Right atrium auricular region (tissue), 2 donors: ENCODE measurements around the gene VAMP5. TPM values are rescaled to one million over a fixed set of nuclear protein-coding genes. Genes with fewer than 3 reads are reported as not detected.

ENCODE experiments used
- DNase-seq: peaks from one replicate; pipeline ENCODE4 v3.0.0-alpha.2; 2019; ENCODE audit warnings: low spot score
- H3K27ac ChIP-seq, 2 donors: fragments of 200-600 bp; sonication (generic); 1 replicate in 1 of 2; 2 replicates in 1 of 2; pipeline ENCODE4 v1.5.1; 2016 to 2019
- H3K27me3 ChIP-seq, 2 donors: fragments of 200-600 bp; sonication (generic); one replicate each; pipeline versions ENCODE4 v1.5.1 to v1.6.0; 2017 to 2019
- H3K36me3 ChIP-seq: fragments of 200-600 bp; sonication (generic); one replicate; pipeline ENCODE4 v1.5.1; 2016
- H3K4me1 ChIP-seq, 2 donors: fragments of 200-600 bp; sonication (generic); one replicate each; pipeline versions ENCODE4 v1.5.1 to v1.6.0; 2017 to 2019
- H3K4me3 ChIP-seq, 2 donors: fragments of 200-600 bp; sonication (generic); 1 replicate in 1 of 2; 2 replicates in 1 of 2; pipeline ENCODE4 v1.5.1; 2017 to 2019; ENCODE audit warnings: mild to moderate bottlenecking in 1 of 2, moderate library complexity in 1 of 2
- H3K9me3 ChIP-seq, 2 donors: fragments of 200-600 bp; sonication (generic); one replicate each; pipeline ENCODE4 v1.5.1; 2019
- total RNA-seq, 2 donors: library from RNA; depleted of rRNA; stranded (reverse); fragments of >200 nt; gene quantifications; one replicate each; pipeline ENCODE4 v1.1.0, GENCODE V29; 2016
- TF ChIP-seq, protein P1 (sequence below), 2 donors: fragments of 200-600 bp; sonication (generic); IDR thresholded peaks; one replicate each; pipeline ENCODE4 v1.5.1; 2019; ENCODE audit warnings: antibody characterized with exemption in 2 of 2

The VAMP5 gene
- total RNA-seq, 2 donors from 2014 or later, result 37.2 to 61.7 TPM

GRCh38 chr2:85585781-85586105 lies 1.5 kb downstream of the VAMP5 start:
- peak overlapping the region in 1 of 2 donors; percentile 68 for H3K4me3 ChIP-seq

GRCh38 chr2:85588236-85588635 lies 4.0 kb downstream of the VAMP5 start:
- H3K27ac ChIP-seq, result peak overlapping the region; percentile 66 to 79
- no peak overlapping the region for H3K4me3 ChIP-seq
- H3K27me3 ChIP-seq, result no peaks in the 10 kb centered on the region
- peaks cover 4 to 83% of the 10 kb centered on the region in 2 donors for H3K4me1 ChIP-seq
- H3K36me3 ChIP-seq, result no peaks in the 10 kb centered on the region
- DNase-seq, result no peak
- H3K9me3 ChIP-seq, result no peaks in the 10 kb centered on the region
- TF ChIP-seq, protein P1, sequence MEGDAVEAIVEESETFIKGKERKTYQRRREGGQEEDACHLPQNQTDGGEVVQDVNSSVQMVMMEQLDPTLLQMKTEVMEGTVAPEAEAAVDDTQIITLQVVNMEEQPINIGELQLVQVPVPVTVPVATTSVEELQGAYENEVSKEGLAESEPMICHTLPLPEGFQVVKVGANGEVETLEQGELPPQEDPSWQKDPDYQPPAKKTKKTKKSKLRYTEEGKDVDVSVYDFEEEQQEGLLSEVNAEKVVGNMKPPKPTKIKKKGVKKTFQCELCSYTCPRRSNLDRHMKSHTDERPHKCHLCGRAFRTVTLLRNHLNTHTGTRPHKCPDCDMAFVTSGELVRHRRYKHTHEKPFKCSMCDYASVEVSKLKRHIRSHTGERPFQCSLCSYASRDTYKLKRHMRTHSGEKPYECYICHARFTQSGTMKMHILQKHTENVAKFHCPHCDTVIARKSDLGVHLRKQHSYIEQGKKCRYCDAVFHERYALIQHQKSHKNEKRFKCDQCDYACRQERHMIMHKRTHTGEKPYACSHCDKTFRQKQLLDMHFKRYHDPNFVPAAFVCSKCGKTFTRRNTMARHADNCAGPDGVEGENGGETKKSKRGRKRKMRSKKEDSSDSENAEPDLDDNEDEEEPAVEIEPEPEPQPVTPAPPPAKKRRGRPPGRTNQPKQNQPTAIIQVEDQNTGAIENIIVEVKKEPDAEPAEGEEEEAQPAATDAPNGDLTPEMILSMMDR (IDR thresholded peaks at IDR 0.05), result no peak

More at GRCh38 chr2:85585781-85586105, 1.5 kb downstream of the VAMP5 start:
- TF ChIP-seq, protein P1 (IDR thresholded peaks at IDR 0.05), result no peak
- Histone ChIP-seq H3K36me3 (no peaks in the 10 kb centered on the region), H3K9me3 (no peaks in the 10 kb centered on the region), H3K4me1 (peaks cover 4 to 67% of the 10 kb centered on the region in 2 donors), H3K27me3 (no peaks in the 10 kb centered on the region), H3K27ac (peak overlapping the region; percentile 90 to 98)
- DNase-seq, result no peak

GRCh38 chr2:85588645-85589044 lies 4.4 kb downstream of the VAMP5 start:
- H3K9me3 ChIP-seq, result no peaks in the 10 kb centered on the region
- no peak overlapping the region for H3K4me3 ChIP-seq
- no peaks in the 10 kb centered on the region for H3K36me3 ChIP-seq
- TF ChIP-seq, protein P1 (IDR thresholded peaks at IDR 0.05), result no peak
- H3K27ac ChIP-seq, result peak overlapping the region; percentile 66 to 79
- no peaks in the 10 kb centered on the region for H3K27me3 ChIP-seq
- H3K4me1 ChIP-seq, result peaks cover 4 to 83% of the 10 kb centered on the region in 2 donors
- no peak for DNase-seq

- Histone ChIP-seq H3K27ac (peak overlapping the region; percentile 66 to 79), H3K9me3 (no peaks in the 10 kb centered on the region), H3K4me3 (no peak overlapping the region), H3K4me1 (peaks cover 4 to 81% of the 10 kb centered on the region in 2 donors), H3K27me3 (no peaks in the 10 kb centered on the region), H3K36me3 (no peaks in the 10 kb centered on the region)
- TF ChIP-seq, protein P1 (IDR thresholded peaks at IDR 0.05), result no peak
- DNase-seq, result no peak
These were observed 5.0 kb downstream of the VAMP5 start for GRCh38 chr2:85589181-85589580.

GRCh38 chr2:85589982-85590791 lies 6.0 kb downstream of the VAMP5 start:
- no peaks in the 10 kb centered on the region for H3K36me3 ChIP-seq
- no peaks in the 10 kb centered on the region for H3K9me3 ChIP-seq
- TF ChIP-seq, protein P1 (IDR thresholded peaks at IDR 0.05), result no peak
- peak overlapping the region; percentile 66 to 79 for H3K27ac ChIP-seq
- no peaks in the 10 kb centered on the region for H3K27me3 ChIP-seq
- no peak overlapping the region for H3K4me3 ChIP-seq
- H3K4me1 ChIP-seq, result peaks cover 4 to 84% of the 10 kb centered on the region in 2 donors
- DNase-seq, result peak; percentile 74
